GM19328 (cell line): ENCODE measurements around the gene CNTN4.
"Not testable (repeated sequence)": the region's sequence is repeated elsewhere in the genome, so short reads cannot be mapped to it uniquely, and the experiment has no call there.

Experiments used
- ATAC-seq: cut with Tn5 transposase; IDR thresholded peaks from one replicate; pipeline ENCODE4 v1.9.1; 2021; ENCODE audit warnings: mild to moderate bottlenecking, moderate library complexity; ENCODE audit not compliant: unreplicated experiment

The CNTN4 gene

DNA sequence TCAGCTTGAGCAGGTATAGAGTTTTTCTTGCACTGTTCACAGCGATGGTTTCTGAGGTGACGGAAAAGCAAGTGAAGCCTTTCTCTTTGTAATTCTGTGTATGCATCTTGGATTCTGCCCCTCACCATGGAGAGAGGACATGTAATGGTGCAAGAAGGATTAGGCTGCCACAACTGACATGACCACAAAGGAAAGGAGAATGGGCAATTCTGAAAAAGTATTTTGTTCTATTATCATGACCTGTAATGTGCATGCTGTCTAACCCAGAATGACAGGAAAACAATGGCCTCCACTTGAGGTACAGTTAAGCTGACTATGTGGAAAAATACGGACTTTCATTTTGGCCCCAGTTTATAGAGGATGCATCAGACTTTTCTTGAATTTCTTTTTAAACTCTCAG is 784.6 kb downstream of the CNTN4 start:
- ATAC-seq = no peak

DNA sequence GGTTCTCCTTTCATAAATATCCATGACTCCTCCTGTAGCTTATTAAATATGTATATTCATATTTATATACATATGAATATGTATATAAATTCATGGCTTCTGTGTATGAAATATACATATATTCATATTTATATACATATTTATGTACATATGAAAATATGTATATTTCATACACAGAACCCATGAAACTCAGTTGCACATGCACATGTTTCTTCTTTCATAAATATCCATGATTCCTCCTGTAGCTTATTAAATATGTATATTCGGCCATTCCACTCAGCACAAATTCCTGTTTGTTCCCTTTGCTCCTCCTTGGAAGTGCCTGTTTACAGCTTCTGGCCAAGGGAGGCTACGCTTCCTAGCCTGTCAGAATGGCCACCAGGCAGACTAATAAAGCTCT is 789.9 kb downstream of the CNTN4 start:
- ATAC-seq = no peak

DNA sequence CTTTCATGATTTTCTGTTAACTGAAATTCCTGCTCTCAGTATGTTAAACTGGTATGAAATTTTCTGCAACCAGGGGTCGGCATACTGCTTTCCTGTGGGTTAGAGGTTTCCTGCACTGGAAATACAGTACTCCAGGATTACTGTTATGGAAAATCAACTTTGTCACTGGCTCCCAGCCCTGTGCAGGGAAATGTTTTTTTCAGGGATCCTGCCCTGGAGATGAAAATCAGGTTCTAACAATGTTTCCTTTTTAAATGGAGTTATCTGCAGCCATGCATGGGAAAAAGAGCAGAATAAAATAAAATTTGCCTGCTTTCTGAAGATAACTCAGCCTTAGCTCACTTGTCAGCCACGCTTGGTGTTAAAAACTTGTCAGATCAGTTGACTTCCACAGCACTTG is 791.1 kb downstream of the CNTN4 start:
- ATAC-seq = no peak

DNA sequence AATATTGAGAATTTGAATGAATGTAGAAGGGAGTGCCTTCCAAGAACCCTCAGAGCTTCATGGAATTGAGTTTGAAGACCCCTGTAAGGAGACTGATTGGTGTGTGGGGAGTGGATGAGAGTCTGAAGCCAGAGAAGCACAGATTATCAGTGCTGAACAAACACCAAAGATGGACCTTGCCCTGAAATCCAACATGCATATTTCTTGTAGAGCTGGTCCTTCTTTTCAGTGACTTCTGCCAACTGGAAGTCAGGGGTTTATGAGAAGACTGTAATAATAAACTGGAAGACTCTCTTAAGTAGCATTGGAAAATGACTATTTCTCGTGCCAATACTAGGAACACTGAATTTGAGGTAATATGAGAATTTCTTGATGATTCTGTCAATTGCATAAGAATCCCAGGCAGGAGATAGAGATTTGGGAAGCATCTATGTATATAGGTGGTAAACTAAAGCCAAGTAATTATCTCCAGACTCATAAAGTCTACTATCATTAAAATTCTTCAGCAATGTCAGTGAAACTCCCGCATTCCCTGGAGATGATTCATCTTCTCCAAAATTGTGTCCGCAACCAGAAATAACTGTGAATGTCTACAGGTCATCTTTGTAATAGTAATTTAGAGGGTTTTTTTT is 797.8 kb downstream of the CNTN4 start:
- no peak for ATAC-seq

DNA sequence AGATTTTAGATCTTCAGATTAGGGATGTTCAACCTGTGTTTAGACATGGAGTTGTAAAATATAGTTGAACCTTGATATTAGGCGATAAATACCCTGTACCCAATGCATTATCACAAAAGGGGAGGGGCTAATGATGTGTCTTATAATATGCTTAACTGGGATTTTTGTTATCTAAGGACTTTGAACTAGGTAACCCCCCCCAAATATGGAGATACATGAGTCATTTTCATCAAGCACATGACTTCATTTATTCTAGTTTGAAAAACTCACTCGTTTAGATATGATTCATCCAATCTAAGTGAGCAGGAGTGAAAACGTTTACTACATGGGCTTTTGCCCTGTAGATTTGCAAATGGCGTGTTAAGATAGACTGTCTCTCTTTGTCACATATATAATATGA is 799.2 kb downstream of the CNTN4 start:
- no peak for ATAC-seq

DNA sequence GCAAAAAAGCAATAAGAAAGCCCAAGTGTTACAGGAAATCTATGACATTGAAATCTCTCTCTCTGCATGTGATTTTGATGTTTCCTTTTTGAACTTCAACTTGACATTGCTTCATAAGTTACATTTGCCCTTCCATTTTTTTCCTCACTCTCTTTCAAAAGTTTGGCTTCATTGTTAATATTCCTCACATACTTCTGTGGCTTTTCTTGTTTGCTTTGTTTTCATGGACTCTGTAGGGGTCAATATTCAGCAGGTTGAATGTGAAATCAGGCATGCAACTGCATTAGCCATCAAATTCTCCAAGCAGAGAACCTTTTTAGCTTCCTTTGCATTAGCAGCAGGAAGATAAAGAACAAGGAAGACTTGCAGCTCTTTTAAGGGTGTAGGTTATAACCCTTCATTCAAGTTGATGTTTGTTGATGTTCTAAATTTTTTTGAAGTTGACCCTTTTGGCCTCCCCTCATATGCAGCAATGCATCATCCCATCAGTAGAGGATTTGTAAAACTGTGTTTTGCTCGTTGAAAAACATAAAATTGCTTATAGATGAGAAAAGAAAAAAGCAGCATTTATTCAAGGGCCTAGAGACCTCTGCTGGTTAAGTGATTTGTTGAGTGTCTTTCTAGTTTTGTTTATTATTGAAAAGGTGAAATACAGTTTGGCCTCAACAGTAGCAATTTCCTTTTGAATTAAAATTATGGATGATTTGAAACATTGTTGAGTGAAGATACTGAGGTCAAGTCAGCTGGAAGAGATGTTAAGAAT is 800.1 kb downstream of the CNTN4 start:
- ATAC-seq = no peak

DNA sequence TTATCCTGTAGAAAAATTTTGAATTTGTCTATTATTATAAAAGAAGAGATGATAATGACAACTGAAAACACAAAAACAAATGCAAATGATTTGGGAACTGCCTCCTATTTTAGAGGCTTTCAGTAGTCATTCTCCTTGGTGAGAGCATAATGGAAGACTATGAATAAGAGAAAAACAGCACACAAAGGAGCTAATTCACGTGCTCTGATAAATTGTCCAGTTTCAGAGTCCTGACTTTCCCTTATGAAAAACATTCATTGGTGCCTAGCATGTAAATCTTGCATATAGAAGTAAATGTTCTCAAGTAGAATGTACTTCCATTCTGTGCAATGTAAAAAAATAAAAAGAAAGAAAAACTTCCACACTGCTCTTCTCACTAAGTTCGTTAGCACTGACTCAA is 805.4 kb downstream of the CNTN4 start:
- ATAC-seq = no peak

DNA sequence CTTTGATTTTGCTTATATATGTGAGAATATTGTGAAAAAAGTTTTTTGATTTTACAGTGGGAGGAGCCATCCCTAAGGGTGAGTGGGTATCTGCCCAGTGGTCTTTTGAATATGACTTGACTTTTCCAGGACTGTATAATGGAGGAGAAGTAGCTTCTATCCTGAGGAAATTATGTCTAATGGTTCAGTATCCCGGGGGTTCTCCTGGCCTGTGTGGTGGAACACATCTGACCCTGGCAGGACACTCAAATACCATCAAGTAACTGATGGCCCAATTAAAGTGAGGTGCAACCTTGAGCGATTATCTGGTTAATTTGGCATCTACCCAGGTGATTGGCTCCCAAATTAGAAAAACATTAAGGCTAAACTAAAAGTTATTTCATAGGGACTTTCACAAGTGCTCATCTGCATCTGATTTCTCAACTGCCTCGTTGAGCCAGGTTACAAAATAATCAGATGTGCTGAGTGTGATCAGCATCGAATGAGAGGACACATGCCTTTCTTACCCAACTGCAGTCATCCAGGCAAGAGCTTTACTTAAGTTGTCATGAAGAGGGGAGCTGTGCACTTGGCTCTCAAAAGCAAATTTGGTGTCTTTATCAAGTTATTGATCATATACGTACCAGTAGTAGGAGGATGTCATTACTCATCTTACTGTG is 810.2 kb downstream of the CNTN4 start:
- no peak for ATAC-seq

DNA sequence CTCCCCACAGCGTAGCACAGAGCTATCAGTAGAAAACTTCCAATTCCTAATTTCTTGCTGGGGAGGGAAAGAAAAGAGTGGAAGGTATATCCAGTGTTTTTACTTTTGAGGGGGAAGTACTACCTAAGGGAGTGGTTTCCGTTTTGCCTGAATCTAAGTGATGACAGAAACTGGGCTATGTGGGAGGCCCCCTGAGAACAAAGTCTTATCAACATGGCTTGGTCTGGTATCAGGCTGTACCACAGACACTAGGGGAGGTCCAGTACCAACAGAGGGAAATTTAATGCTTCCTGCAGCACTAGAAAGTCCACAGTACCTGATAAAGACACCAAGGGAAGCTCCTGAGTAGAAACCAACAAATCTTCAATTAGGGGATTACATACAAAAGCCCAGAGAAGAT is 812.3 kb downstream of the CNTN4 start:
- no peak for ATAC-seq

DNA sequence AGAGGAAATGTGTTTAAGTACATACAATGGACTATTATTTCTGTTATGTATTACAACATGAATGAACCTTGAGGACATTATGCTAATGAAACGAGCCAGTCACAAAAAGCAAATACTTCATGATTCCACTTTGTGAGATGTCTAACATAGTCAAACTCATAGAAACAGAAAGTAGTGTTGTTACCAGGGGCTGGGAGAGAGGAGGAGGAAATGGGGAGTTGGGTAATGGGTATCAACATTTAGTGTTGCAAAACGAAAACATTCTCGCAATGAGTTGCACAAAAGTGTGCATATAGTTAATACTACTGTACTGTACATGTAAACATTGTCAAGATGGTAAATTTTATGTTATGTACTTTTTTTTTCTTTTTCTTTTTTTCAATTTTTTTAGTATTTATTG is 817.2 kb downstream of the CNTN4 start:
- ATAC-seq = no peak

DNA sequence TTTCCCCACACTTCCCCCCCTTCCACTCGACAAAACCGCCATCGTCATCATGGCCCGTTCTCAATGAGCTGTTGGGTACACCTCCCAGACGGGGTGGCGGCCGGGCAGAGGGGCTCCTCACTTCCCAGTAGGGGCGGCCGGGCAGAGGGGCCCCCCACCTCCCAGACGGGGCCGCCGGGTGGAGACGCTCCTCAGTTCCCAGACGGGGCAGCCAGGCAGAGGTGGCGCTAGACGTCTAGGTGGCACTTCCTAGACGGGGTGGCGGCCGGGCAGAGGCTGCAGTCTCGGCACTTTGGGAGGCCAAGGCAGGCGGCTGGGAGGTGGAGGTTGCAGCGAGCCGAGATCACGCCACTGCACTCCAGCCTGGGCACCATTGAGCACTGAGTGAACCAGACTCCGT is 818.0 kb downstream of the CNTN4 start:
- not testable (repeated sequence) for ATAC-seq

DNA sequence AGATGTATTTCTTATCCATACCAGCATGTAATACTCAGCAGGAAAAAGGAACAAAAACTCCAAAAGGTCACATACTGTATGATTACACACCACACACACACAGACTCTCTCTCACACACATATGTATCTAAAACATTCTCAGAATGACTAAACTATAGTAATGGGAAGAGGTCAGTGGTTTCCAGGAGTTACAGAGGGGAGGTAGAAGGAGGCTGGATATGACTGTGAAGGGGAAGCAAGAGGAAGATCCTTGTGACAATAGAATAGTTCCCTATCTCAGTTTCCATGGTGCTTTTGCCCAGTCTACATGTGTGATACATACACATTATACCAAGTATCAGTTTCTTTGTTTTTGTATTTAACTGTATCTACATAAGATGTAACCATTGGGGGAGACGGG is 821.4 kb downstream of the CNTN4 start:
- no peak for ATAC-seq

DNA sequence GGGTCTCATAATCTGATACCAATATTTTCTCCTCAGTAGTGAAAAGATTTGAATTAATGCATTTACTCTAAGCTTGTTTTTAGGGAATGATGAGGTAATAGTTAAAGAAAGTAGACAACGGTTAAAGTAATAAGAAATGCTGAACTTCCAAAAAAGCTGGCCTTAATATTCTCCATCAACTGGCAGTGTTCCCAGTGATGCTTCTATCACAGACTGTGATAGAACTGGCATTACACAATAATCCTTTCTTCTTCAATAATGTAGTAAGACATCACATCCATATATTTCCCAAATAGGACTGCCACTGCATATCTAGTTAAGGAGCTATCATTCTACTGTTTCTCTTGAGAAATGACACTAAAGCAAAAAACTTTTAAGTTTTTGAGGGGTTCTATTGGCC is 822.8 kb downstream of the CNTN4 start:
- no peak for ATAC-seq

DNA sequence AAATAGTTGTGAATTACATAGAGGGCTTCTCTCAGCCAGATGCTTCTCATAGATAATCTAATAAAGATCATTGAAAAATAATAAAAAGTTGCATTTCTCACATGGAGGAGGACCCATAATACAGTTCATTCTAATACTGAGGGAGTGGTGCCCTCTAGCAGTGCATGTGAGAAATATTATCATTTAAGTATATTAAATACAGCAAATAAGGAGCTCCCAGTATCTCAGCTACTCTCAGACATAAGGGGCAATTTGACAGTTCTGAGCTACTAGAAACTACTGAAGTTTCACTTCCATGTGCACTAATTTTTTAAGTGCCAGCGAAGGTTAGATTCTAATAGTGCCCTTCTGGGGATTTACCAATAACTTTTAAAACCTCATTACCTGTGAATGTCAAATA is 823.2 kb downstream of the CNTN4 start:
- ATAC-seq = peak; percentile 72

DNA sequence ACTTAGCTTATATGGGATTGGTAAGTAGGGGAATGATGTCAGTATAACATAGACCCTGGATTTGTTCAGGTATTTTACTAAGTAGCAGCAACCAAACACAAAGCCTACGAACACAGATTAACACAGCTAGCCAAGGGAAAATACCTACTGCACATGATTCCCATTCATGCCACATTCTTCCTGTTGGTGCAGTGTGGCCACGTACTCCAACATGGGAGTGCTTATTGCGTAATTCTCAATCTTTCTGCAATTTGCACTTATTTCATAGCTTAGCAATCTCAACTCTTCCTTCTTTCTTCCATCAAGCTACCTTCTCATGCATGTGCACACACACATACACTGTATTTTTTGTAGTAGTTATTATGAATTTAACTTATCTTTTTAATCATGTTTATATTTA is 824.7 kb downstream of the CNTN4 start:
- no peak for ATAC-seq

DNA sequence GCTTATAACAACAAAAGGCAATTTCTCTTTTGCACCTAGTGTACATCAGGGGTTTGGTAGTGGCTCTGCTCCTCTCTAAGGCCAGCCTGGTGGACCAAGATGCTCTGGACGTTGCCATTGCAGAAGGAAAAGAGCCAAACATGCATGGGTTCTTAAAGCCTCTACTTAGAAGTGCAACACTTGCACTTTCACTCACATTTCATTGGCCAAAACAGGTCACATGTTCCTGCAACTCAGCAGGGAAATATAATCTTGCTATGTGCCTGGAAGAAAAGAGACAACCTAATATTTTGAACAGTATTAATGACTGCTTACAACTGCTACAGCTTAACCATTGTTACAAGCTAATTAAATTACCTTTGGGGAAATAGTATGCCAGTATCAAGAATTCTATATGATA is 828.6 kb downstream of the CNTN4 start:
- ATAC-seq = no peak

DNA sequence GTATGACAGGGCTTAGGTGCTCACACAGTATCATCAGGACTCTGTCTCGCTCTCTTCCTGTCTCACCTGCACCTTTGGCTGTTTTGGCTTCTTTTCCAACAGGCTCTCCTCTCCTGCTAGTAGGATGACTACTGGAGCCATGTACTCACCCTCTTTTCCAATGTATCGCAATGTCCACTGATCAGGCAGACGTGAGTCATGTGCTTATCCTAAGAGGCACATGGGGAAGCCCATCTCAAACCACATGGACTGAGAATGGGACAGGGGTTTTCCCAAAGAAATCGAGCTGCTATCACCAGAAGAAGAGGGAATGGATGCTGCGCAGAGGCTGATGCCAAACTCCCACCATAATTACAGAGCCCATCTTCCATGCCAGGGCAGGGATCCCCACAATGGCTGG is 830.9 kb downstream of the CNTN4 start:
- ATAC-seq = no peak

DNA sequence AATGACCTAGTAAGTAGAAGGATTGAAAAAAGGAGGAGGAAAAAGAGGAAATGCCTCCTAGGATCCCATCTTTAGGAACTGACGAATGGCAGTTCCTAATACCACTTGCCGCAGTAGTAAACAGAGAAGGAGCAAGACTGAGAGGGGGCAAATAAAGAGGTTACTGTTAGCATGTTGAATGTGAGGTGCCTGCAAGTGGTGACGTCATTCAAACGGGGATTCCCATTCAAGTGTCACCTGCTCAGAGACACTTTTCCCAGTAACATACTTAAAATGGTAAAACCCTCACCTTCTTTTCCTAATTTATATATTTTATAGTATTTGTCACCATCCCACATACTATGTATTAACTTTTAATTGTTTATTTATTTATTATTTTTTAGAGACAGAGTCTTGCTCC is 832.6 kb downstream of the CNTN4 start:
- ATAC-seq = no peak

DNA sequence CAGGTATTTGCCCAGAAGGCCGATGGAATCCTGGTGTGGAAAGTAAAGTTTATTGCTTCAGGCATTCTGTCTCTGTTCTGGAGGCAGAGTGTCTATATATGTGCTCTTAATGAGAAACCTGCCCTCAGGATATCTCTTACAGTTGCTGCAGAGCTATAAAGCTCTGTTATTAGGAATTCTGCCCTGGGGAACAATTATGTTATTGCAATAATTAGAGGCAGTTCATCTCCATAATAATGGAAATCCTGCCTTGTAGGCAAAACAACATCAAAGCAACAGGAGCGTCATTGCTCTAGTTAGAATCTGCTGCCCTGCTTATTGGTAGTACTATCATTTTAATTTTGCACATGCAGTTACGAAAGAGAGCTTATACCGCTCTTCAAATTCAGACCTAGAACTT is 835.9 kb downstream of the CNTN4 start:
- ATAC-seq = no peak

DNA sequence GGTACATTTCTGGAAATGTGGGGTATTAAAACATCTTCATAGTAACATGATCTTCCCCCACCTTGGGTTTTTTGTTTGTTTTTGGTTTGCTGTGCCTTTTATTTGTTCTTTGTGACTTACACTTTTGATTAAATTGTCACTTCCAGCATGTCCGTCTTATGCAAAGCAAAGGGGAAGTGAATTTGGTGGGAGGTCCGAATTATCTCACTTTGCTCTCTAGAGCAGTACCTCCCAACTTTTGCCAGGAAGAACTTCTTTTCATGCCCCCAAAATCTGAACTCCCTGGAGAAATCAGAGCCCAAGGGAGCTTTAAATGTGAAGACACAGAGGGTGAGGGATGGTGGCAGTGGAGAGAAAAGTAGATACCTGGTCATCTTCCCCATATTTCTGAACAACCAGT is 838.4 kb downstream of the CNTN4 start:
- ATAC-seq = no peak

DNA sequence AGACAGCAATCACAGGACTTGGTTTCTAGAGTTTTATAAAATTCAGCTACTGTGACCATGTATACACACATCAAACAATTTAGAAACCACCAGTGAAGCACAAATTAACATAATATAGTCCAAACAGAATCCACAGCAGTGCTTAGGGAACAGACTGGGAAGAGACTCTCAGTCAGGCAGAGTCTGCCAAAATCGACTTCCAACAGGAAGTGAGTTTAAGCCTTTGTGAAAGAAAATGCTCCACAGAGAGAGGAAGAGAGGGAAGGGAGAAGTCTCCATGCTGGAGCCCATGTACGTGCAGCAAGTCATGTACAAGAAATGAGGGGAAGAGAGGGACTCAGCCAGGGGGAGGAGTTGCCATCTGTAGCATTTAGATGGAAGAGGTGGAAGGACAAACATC is 838.9 kb downstream of the CNTN4 start:
- no peak for ATAC-seq

DNA sequence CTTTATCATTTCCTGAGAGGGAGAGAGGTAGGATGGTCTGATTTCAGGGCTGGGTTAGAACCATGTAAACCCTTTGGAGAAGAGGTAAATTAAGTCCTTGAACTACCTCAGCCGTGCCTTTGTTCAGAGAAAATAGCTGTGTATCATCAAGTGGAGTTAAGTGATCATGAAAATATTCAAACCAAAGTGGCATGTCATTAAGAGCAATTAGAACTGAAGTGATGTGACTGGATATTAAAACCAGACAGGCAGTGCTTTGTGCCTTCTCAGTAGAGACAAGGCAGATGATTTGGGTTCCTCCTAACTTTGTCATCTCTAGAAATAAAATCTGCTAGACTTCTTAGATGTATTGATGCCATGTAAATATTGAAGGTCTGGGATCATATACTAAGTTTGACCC is 840.0 kb downstream of the CNTN4 start:
- ATAC-seq = no peak
